Liver (tissue), 9 donors: ENCODE measurements around the gene ZBTB7B. TPM values are rescaled to one million over a fixed set of nuclear protein-coding genes. Genes with fewer than 3 reads are reported as not detected.

Experiments used
- DNase-seq: peaks from one replicate; pipeline ENCODE4 v3.0.0-alpha.2; 2017; ENCODE audit warnings: low spot score
- H3K27ac ChIP-seq, 2 donors: one replicate each; pipeline ENCODE4 v1.7.0; 2013; ENCODE audit warnings: inconsistent platforms in 2 of 2, low read length in 2 of 2, control low read depth in 1 of 2, low read depth in 1 of 2, mild to moderate bottlenecking in 1 of 2
- H3K27me3 ChIP-seq, 4 donors: one replicate each; pipeline versions ENCODE4 v1.6.1 to v1.7.0; 2013; ENCODE audit warnings: low read length in 3 of 4, inconsistent platforms in 1 of 4, mild to moderate bottlenecking in 1 of 4, moderate library complexity in 1 of 4; ENCODE audit not compliant: control insufficient read depth in 4 of 4, insufficient read depth in 4 of 4
- H3K36me3 ChIP-seq, 4 donors: one replicate each; pipeline versions ENCODE4 v1.6.1 to v1.7.0; 2013; ENCODE audit warnings: low read length in 3 of 4, mild to moderate bottlenecking in 3 of 4, low read depth in 1 of 4, moderate library complexity in 1 of 4; ENCODE audit not compliant: control insufficient read depth in 4 of 4, insufficient read depth in 3 of 4
- H3K4me1 ChIP-seq, 4 donors: one replicate each; pipeline versions ENCODE4 v1.6.1 to v1.7.0; 2013; ENCODE audit warnings: low read length in 3 of 4, mild to moderate bottlenecking in 3 of 4, moderate library complexity in 1 of 4; ENCODE audit not compliant: control insufficient read depth in 4 of 4, insufficient read depth in 4 of 4
- H3K4me3 ChIP-seq, 3 donors: one replicate each; pipeline versions ENCODE4 v1.6.1 to v1.7.0; 2013; ENCODE audit warnings: low read length in 3 of 3, control low read depth in 1 of 3, low read depth in 1 of 3, mild to moderate bottlenecking in 1 of 3
- H3K9ac ChIP-seq, 2 donors: one replicate each; pipeline ENCODE4 v1.7.0; 2013; ENCODE audit warnings: low read length in 2 of 2, mild to moderate bottlenecking in 2 of 2, moderate library complexity in 2 of 2, control low read depth in 1 of 2, low read depth in 1 of 2
- H3K9me3 ChIP-seq, 4 donors: one replicate each; pipeline versions ENCODE4 v1.6.1 to v1.7.0; 2013; ENCODE audit warnings: low read length in 3 of 4; ENCODE audit not compliant: control insufficient read depth in 4 of 4
- EGR1 ChIP-seq, 2 donors: IDR thresholded peaks; 2 replicates each; pipeline ENCODE4 v1.6.1; 2016 to 2018; ENCODE audit warnings: antibody characterized with exemption in 2 of 2, low read depth in 2 of 2
- HNF4A ChIP-seq, 2 donors: conservative IDR thresholded peaks; 2 replicates each; pipeline ENCODE4 v1.6.1; 2016; ENCODE audit warnings: antibody characterized with exemption in 2 of 2, mild to moderate bottlenecking in 2 of 2
- HNF4G ChIP-seq: IDR thresholded peaks from 2 replicates; pipeline ENCODE4 v1.6.1; 2016; ENCODE audit warnings: antibody characterized with exemption
- JUND ChIP-seq, 2 donors: IDR thresholded peaks; 2 replicates each; pipeline ENCODE4 v1.6.1; 2016; ENCODE audit warnings: antibody characterized with exemption in 2 of 2
- NR2F2 ChIP-seq: IDR thresholded peaks from 2 replicates; pipeline ENCODE4 v1.6.1; 2016; ENCODE audit warnings: antibody characterized with exemption
- RAD21 ChIP-seq, 2 donors: IDR thresholded peaks; 2 replicates each; pipeline ENCODE4 v1.6.1; 2016; ENCODE audit warnings: antibody characterized with exemption in 2 of 2, mild to moderate bottlenecking in 2 of 2
- RXRA ChIP-seq, 2 donors: IDR thresholded peaks; 2 replicates each; pipeline ENCODE4 v1.6.1; 2017 to 2018; ENCODE audit warnings: antibody characterized with exemption in 2 of 2, mild to moderate bottlenecking in 1 of 2
- SP1 ChIP-seq: IDR thresholded peaks from 2 replicates; pipeline ENCODE4 v1.6.1; 2018; ENCODE audit warnings: antibody characterized with exemption, mild to moderate bottlenecking
- TAF1 ChIP-seq: conservative IDR thresholded peaks from 2 replicates; pipeline ENCODE4 v1.6.1; 2016; ENCODE audit warnings: antibody characterized with exemption, mild to moderate bottlenecking
- WGBS: extraction: QIAGEN DNeasy Blood & Tissue Kit; methylation state at CpG from one replicate; pipeline ENCODE4 v1.1.7; 2013; 5-methylcytosine and 5-hydroxymethylcytosine counted together
- polyA plus RNA-seq, 2 donors: library from polyadenylated mRNA; stranded (reverse) in 1 of 2; unstranded in 1 of 2; fragments of 200-250 nt in 1 of 2; fragments of >200 nt in 1 of 2; fragmentation: Nextera tagmentation in 1 of 2; extraction: Ambion mirVana in 1 of 2; gene quantifications; one replicate each; pipeline versions ENCODE4 v1.2.1 to v1.2.3, GENCODE V29; 2013 to 2015
- total RNA-seq, 2 donors: library from RNA; depleted of rRNA; stranded (reverse); fragments of >200 nt; gene quantifications; one replicate each; pipeline ENCODE4 v1.2.3, GENCODE V29; 2014
- TF ChIP-seq, protein P1 (sequence below): IDR thresholded peaks from 2 replicates; pipeline ENCODE4 v1.6.1; 2016; ENCODE audit warnings: antibody characterized with exemption
- TF ChIP-seq, protein P2 (sequence below): IDR thresholded peaks from 2 replicates; pipeline ENCODE4 v1.6.1; 2016; ENCODE audit warnings: antibody characterized with exemption, mild to moderate bottlenecking
- donor health status: healthy.
- donor health status: healthy.
- donor health status: healthy.
- donor health status: healthy.
- donor health status: healthy.

Gene ZBTB7B
- total RNA-seq (10 to 100 TPM; 10.3 to 50.2 TPM), polyA plus RNA-seq (10 to 100 TPM in 1 of 2 donors, 1 to 10 TPM in 1; 7.0 to 31.9 TPM)

GRCh38 chr1:155002464-155003226, at the start of gene ZBTB7B:
Gene ZBTB7B, plus strand, starts transcription at chr1:155002802. Its CDS starts 11,859 bp downstream, at chr1:155014661.
- TF ChIP-seq HNF4A (conservative IDR thresholded peaks at IDR 0.05) (no peak), RXRA (IDR thresholded peaks at IDR 0.05) (no peak)
- TF ChIP-seq, protein P1, sequence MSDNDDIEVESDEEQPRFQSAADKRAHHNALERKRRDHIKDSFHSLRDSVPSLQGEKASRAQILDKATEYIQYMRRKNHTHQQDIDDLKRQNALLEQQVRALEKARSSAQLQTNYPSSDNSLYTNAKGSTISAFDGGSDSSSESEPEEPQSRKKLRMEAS, result no peak

DNA sequence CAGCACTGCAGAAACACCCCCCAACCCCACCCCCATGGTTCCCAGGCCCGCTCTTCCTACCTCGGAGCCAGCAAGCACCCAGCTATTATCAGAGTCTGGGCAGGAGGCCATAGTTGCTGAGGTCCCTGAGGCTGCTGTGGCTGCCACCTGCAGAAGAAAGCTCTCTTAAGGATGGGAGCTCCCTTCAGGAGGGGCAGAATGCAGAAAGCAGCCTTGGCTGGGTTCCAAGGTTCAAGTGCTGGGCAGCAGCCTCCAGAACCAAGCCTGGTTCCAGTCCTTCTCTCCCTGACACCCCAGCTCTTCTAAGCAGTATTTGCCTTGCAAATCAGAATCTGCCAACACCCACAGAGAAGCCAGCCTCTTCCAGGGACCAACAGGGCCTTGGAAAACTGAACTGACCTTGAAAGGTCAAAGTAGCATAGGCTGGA, 49.0 kb upstream of the ZBTB7B start:
- H3K27ac ChIP-seq, result no peak overlapping the region
- no peaks in the 10 kb centered on the region for H3K9me3 ChIP-seq
- 91% methylated on average over 2 of the region's 2 CpGs for WGBS
- no peaks in the 10 kb centered on the region for H3K27me3 ChIP-seq
- no peak overlapping the region for H3K4me3 ChIP-seq
- DNase-seq, result no peak
- H3K36me3 ChIP-seq, result peaks cover 0 to 12% (median 3%) of the 10 kb centered on the region in 4 donors
- TF ChIP-seq RAD21 (IDR thresholded peaks at IDR 0.05) (no peak), EGR1 (IDR thresholded peaks at IDR 0.05; ENCODE audit: low read depth in 2 of 2) (no peak), HNF4G (no peak), TAF1 (no peak), RXRA (IDR thresholded peaks at IDR 0.05) (no peak)
- no peak overlapping the region for H3K9ac ChIP-seq
- H3K4me1 ChIP-seq, result peaks cover 9 to 42% (median 24%) of the 10 kb centered on the region in 4 donors

More at GRCh38 chr1:155002464-155003226, at the start of gene ZBTB7B:
- no peaks in the 10 kb centered on the region for H3K36me3 ChIP-seq
- H3K27me3 ChIP-seq, result no peaks in the 10 kb centered on the region
- WGBS, result under 1% methylated on average over 34 of the region's 35 CpGs
- H3K4me1 ChIP-seq, result peaks cover 24 to 61% (median 51%) of the 10 kb centered on the region in 4 donors
- no peak for DNase-seq
- no peaks in the 10 kb centered on the region for H3K9me3 ChIP-seq
- H3K4me3 ChIP-seq, result peak within 1 kb of the TSS; percentile 73 to 94 (median 91)
- H3K27ac ChIP-seq, result peak within 1 kb of the TSS; percentile 97 to 99
- peak within 1 kb of the TSS; percentile 89 to 96 for H3K9ac ChIP-seq

DNA sequence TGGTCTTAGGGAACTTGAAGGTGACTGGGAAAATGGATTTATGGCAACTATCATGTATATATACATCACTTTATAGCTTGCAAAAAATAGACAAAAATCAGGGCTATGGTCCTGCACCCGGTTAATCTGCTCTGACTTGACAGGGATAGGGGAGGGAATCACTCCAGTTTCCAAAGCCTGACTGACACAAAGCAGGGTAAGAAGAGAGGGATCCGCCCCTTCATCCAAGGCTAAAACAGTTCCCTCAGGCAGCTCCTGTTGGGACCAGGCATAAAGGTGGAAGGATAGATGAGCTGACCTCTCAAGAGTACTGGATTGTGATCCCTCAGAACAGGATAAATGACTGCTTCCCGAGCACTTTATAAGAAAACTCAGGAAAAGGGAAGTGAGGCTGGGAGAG, 48.1 kb upstream of the ZBTB7B start:
- H3K9ac ChIP-seq, result no peak overlapping the region
- H3K4me3 ChIP-seq, result no peak overlapping the region
- H3K27ac ChIP-seq, result no peak overlapping the region
- H3K9me3 ChIP-seq, result no peaks in the 10 kb centered on the region
- H3K4me1 ChIP-seq, result peaks cover 9 to 42% (median 24%) of the 10 kb centered on the region in 4 donors
- peaks cover 0 to 19% (median 4%) of the 10 kb centered on the region in 4 donors for H3K36me3 ChIP-seq
- TF ChIP-seq, protein P2, sequence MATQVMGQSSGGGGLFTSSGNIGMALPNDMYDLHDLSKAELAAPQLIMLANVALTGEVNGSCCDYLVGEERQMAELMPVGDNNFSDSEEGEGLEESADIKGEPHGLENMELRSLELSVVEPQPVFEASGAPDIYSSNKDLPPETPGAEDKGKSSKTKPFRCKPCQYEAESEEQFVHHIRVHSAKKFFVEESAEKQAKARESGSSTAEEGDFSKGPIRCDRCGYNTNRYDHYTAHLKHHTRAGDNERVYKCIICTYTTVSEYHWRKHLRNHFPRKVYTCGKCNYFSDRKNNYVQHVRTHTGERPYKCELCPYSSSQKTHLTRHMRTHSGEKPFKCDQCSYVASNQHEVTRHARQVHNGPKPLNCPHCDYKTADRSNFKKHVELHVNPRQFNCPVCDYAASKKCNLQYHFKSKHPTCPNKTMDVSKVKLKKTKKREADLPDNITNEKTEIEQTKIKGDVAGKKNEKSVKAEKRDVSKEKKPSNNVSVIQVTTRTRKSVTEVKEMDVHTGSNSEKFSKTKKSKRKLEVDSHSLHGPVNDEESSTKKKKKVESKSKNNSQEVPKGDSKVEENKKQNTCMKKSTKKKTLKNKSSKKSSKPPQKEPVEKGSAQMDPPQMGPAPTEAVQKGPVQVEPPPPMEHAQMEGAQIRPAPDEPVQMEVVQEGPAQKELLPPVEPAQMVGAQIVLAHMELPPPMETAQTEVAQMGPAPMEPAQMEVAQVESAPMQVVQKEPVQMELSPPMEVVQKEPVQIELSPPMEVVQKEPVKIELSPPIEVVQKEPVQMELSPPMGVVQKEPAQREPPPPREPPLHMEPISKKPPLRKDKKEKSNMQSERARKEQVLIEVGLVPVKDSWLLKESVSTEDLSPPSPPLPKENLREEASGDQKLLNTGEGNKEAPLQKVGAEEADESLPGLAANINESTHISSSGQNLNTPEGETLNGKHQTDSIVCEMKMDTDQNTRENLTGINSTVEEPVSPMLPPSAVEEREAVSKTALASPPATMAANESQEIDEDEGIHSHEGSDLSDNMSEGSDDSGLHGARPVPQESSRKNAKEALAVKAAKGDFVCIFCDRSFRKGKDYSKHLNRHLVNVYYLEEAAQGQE, result no peak
- TF ChIP-seq, protein P1, result no peak
- TF ChIP-seq JUND (IDR thresholded peaks at IDR 0.05), result no peak
- TF ChIP-seq HNF4A (conservative IDR thresholded peaks at IDR 0.05), result no peak
- TF ChIP-seq SP1, result no peak
- TF ChIP-seq NR2F2, result no peak
- no peaks in the 10 kb centered on the region for H3K27me3 ChIP-seq
- 88% methylated on average over 3 of the region's 3 CpGs for WGBS
- DNase-seq, result no peak
